Measurements from ENCODE around the gene OIT3.

GRCh38 chr10:72895236-72895850 lies 1.8 kb downstream of the OIT3 start:
- TF ChIP-seq NFIC (IDR thresholded peaks at IDR 0.05) (peak; percentile 49), TAF1 (IDR thresholded peaks at IDR 0.05; ENCODE audit: low read depth) (no peak), USF1 (IDR thresholded peaks at IDR 0.05) (no peak), CREB1 (IDR thresholded peaks at IDR 0.05; ENCODE audit: low read depth) (no peak), REST (IDR thresholded peaks at IDR 0.05; ENCODE audit: low read depth) (no peak), EGR1 (IDR thresholded peaks at IDR 0.05) (no peak), EP300 (IDR thresholded peaks at IDR 0.05; ENCODE audit: borderline replicate concordance) (no peak), FOXM1 (IDR thresholded peaks at IDR 0.05; ENCODE audit: borderline replicate concordance, low read depth) (no peak), CEBPB (IDR thresholded peaks at IDR 0.05) (no peak), TEAD4 (IDR thresholded peaks at IDR 0.05) (no peak), TCF12 (IDR thresholded peaks at IDR 0.05; ENCODE audit: low read depth) (no peak), YY1 (IDR thresholded peaks at IDR 0.05; ENCODE audit: low read depth) (no peak)
